ENCODE results near the gene BCAS4.
"Not testable (repeated sequence)": the region's sequence is repeated elsewhere in the genome, so short reads cannot be mapped to it uniquely, and the experiment has no call there.

The BCAS4 gene

DNA sequence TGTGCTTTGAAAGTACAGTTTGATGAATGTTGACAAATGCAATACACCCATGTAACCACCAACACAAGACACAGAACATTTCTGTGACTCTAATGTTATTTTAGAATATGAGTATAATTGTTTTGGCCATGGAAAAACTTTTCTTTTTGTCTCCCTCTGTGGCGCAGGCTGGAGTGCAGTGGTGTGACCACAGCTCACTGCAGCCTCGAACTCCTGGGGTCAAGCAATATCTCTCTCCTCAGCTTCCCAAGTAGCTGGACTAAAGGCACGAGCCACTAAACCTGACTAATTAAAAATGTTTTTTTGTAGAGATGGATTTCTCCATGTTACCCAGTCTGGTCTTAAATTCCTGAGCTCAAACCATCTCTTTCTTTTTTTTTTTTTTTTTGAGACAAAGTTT is 20.3 kb upstream of the BCAS4 start:
- TF ChIP-seq, protein P1, sequence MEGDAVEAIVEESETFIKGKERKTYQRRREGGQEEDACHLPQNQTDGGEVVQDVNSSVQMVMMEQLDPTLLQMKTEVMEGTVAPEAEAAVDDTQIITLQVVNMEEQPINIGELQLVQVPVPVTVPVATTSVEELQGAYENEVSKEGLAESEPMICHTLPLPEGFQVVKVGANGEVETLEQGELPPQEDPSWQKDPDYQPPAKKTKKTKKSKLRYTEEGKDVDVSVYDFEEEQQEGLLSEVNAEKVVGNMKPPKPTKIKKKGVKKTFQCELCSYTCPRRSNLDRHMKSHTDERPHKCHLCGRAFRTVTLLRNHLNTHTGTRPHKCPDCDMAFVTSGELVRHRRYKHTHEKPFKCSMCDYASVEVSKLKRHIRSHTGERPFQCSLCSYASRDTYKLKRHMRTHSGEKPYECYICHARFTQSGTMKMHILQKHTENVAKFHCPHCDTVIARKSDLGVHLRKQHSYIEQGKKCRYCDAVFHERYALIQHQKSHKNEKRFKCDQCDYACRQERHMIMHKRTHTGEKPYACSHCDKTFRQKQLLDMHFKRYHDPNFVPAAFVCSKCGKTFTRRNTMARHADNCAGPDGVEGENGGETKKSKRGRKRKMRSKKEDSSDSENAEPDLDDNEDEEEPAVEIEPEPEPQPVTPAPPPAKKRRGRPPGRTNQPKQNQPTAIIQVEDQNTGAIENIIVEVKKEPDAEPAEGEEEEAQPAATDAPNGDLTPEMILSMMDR (IDR thresholded peaks at IDR 0.05; ENCODE audit: extremely low read depth, insufficient read depth, missing control alignments) = no peak
- in situ Hi-C loops (cut with MboI; ENCODE audit: low pct_unique_long_range_greater_than_20kb, low sequenced_read_pairs, unreplicated experiment) = no loop called here
- DNase-seq (ENCODE audit: low spot score) = no peak

DNA sequence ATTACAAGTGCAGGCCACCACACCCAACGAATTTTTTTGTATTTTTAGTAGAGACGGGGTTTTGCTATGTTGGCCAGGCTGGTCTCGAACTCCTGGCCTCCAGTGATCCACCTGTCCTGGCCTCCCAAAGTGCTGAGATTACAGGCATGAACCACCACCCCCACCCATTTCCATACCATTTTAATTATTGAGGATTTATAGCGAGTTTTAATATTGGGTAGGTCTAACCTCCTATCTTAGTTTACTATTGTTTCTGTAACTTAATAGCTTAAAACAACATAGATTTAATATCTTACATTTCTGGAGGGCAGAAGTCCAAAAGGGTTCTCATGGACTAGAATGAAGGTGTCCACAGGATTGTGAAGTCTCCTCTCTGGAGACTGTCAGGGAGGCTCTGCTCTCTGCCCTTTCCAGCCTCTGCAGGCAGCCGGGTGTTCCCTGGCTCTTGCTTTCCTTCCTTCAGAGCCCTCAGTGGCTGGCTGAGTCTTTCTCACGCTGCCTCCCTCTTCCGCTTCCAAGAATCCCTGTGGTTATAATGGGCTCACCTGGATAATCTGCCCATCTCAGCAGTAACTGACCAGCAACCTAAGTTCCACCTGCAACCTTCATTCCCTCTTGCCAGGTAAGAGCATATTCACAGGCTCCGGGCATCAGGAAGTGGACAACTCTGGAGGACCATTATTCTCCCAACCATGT is 18.6 kb upstream of the BCAS4 start:
- TF ChIP-seq, protein P1 (IDR thresholded peaks at IDR 0.05; ENCODE audit: extremely low read depth, insufficient read depth, missing control alignments) = no peak
- in situ Hi-C loops (cut with MboI; ENCODE audit: low pct_unique_long_range_greater_than_20kb, low sequenced_read_pairs, unreplicated experiment) = loop anchor here (25.0 kb wide), 1 partner anchor 536 kb away; no protein-coding TSS in a partner anchor
- no peak for DNase-seq (ENCODE audit: low spot score)

DNA sequence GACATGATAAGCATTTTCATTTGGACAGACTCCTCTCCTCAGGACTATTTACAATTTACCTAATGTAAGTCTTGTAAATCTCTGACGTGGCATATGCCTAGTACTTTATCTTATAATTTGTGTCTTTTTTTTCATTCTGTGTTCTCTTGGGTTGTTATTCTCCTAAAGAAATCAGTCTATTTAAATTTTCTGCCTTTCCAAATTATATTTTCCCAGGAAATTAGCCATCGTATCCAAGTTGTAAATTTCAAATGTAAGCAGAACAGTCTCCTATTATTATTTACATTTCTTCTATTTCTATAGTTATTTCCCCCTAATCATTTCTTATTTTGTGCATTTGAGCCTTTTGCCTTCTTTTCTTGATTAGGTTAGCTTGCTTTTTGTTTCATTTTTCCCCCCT is 17.5 kb upstream of the BCAS4 start:
- TF ChIP-seq, protein P1 (IDR thresholded peaks at IDR 0.05; ENCODE audit: extremely low read depth, insufficient read depth, missing control alignments) = no peak
- in situ Hi-C loops (cut with MboI; ENCODE audit: low pct_unique_long_range_greater_than_20kb, low sequenced_read_pairs, unreplicated experiment) = loop anchor here (25.0 kb wide), 1 partner anchor 535 kb away; no protein-coding TSS in a partner anchor
- DNase-seq (ENCODE audit: low spot score) = no peak

DNA sequence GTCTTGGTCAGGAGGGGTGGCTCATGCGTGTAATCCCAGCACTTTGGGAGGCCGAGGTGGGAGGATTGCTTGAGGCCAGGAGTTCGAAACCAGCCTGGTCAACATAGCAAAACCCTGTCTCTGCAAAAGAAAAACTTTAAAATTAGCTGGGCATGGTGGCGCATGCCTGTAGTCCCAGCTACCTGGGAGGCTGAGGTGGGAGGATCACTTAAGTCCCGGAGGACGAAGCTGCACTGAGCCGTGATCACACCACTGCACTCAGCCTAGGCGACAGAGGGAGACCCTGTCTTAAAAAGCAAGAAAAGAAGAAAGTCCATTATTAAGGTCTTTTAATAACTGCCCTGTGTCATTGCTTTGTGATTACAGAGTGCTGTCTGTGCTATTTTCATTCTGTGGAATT is 15.9 kb upstream of the BCAS4 start:
- in situ Hi-C loops (cut with MboI; ENCODE audit: low pct_unique_long_range_greater_than_20kb, low sequenced_read_pairs, unreplicated experiment) = loop anchor here (25.0 kb wide), 1 partner anchor 533 kb away; no protein-coding TSS in a partner anchor

DNA sequence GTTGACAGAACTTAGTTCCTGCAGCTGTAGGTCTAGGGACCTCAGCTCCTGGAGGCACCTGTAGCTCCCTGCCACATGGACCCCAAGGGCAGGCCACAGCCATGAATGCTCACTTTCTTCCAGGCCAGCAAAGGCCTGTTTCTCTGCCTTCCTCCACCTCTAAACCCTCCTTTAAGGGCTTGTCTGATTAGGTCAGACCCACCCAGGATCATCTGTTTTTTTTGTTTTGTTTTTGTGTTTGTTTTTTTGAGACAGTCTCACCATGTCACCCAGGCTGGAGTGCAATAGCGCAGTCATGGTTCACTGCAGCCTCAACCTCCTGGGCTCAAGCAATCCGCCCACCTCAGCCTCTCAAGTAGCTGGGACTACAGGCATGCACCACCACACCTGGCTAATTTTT is 11.5 kb upstream of the BCAS4 start:
- no peak for DNase-seq (ENCODE audit: low spot score)
- TF ChIP-seq, protein P1 (IDR thresholded peaks at IDR 0.05; ENCODE audit: extremely low read depth, insufficient read depth, missing control alignments) = no peak
- in situ Hi-C loops (cut with MboI; ENCODE audit: low pct_unique_long_range_greater_than_20kb, low sequenced_read_pairs, unreplicated experiment) = loop anchor here (25.0 kb wide), 1 partner anchor 529 kb away; no protein-coding TSS in a partner anchor

More for the DNA sequence above, 15.9 kb upstream of the BCAS4 start:
- DNase-seq (ENCODE audit: low spot score) = not testable (repeated sequence)

DNA sequence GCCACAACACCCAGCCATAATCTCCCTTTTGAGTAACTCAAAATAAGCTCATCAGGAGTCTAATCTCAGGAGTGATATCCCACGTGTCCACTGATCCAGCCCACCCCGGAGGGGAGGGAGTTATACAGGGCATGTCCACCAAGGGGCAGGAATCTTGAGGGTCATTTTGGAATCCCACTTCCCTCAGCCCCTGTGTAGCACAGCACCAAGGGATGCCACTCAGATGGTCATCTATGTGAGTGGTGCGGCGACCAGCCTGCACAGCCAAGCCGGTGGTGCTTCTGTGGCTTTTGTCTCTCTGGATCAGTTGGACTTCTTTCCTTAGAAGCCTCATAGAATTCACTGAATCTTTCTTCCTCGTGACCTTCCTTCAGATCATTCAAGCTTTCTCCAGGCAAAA is 11.0 kb upstream of the BCAS4 start:
- in situ Hi-C loops (cut with MboI; ENCODE audit: low pct_unique_long_range_greater_than_20kb, low sequenced_read_pairs, unreplicated experiment) = loop anchor here (25.0 kb wide), 1 partner anchor 528 kb away; no protein-coding TSS in a partner anchor
- TF ChIP-seq, protein P1 (IDR thresholded peaks at IDR 0.05; ENCODE audit: extremely low read depth, insufficient read depth, missing control alignments) = no peak
- no peak for DNase-seq (ENCODE audit: low spot score)

DNA sequence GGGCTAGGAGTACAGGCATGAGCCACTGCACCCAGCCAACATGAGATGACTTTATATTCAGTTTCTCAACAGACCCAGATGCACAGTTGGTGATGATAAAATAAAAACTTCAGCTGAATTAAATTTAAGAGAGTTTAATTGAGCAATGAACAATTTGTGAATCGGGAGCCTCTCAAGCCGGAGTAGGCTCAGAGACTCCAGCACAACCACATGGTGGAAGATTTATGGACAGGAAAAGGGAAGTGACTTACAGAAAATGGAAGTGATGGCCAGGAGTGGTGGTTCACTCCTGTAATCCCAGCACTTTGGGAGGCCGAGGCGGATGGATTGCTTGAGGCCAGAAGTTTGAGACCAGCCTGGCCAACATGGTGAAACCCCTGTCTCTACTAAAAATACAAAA is 10.4 kb upstream of the BCAS4 start:
- TF ChIP-seq, protein P1 (IDR thresholded peaks at IDR 0.05; ENCODE audit: extremely low read depth, insufficient read depth, missing control alignments) = no peak
- in situ Hi-C loops (cut with MboI; ENCODE audit: low pct_unique_long_range_greater_than_20kb, low sequenced_read_pairs, unreplicated experiment) = loop anchor here (25.0 kb wide), 1 partner anchor 528 kb away; no protein-coding TSS in a partner anchor
- DNase-seq (ENCODE audit: low spot score) = no peak
